Stimulated activated CD8-positive, alpha-beta memory T cell treated with anti-CD3 and anti-CD28 coated beads, Interleukin-4, amount 100 ng/mL, for 24 hours (primary cell): ENCODE results near the gene ACP7.

Experiments
- DNase-seq: peaks from one replicate; pipeline ENCODE4 v3.0.0-alpha.2; 2020; ENCODE audit warnings: low read depth

Gene ACP7

DNA sequence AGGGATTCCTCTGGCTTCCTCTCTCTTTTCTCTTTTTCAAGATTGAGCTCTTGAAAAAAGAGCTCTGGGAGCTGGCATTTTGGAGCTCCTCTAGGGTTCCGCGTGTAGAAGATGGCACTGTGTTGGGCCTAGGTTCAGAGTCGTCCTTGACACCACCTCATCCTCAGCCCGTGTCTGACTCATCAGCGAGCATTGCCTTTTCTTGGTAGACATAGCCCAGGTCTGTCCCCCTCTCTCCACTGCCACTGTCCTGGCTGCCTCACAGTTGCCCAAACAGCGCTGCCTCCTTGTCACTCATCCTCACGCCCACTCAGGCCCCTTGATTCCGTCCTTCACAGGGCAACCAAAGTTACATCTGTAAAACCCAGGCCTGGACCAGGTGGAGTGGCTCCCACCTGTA, 66.1 kb downstream of the ACP7 start:
- no peak for DNase-seq

GRCh38 chr19:39150807-39151600, 66.8 kb downstream of the ACP7 start:
- no peak for DNase-seq

GRCh38 chr19:39152066-39152465, 67.9 kb downstream of the ACP7 start:
- no peak for DNase-seq

DNA sequence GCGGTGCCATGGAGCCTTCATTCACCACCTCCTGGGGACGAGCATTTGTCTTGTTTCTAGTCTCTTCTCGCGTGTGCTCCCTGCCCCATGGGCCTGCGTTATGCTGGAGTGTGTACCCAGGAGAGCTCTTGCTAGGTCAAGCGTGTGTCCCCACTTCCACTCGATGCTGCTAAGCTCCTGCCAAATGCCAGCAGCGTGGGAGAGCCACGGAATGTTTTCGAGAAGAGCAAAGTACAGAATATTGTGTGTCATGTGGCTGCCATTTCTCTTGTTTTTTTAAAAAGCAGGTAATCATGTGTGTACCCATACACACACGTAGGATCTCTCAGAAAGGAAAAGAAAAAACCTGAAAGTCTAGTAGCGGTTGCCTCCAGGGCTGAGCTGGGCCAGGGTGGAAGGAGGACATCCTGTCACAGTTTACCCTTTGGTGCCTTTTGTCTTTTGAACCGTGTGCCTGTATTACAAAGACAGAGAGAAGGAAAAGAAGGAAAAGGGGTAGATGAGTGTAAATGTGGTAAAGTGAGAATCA, 70.0 kb downstream of the ACP7 start:
- no peak for DNase-seq

GRCh38 chr19:39154629-39155100, 70.5 kb downstream of the ACP7 start:
- no peak for DNase-seq

- DNase-seq: no peak
These were observed 71.0 kb downstream of the ACP7 start for GRCh38 chr19:39155114-39155700.

- no peak for DNase-seq
These were observed 71.6 kb downstream of the ACP7 start for GRCh38 chr19:39155741-39156140.

DNA sequence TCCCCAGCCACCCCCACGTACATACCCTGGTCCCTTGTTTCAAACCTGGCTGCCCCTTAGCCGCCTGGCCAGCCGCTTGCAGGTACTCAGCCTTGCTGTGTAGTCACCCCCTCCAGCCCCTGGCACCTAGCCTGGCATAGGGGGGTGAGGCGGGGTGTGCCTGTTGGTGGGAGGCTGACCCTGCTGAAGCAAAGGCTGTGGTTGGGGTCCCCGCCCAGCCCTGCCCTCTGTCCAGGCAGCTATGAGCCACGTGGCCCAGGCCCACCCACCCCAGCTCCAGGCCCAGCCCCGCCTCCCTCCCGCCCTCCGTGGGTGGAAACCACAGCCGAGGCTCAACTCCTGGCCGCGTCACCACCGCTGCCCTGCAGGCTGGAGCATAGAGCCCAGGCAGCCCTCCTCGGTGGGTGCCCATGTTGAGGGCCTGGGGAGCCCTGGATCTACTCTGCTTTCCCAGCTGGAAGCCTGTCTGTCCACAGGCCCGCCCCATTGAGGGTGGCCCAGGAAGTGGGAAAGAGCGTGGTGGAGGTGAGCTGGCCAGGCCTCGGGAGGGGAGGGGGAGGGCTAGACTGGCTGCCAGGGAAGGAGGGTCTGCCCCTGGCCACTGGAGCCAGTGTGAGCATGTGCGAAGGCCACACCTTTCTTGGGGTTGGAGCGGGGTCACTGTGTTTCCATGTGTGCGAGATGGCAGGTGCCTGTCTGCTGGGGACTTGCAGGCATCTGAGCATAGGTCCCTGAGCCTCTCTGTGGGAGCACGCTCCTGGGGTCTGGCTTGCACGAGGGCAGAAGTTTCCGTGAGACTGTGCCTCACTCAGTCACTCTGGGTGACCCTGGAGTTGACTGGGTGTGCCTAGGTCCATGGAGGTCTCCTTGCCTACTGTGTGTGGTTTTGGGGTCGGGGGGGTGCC, 72.4 kb downstream of the ACP7 start:
- no peak for DNase-seq

DNA sequence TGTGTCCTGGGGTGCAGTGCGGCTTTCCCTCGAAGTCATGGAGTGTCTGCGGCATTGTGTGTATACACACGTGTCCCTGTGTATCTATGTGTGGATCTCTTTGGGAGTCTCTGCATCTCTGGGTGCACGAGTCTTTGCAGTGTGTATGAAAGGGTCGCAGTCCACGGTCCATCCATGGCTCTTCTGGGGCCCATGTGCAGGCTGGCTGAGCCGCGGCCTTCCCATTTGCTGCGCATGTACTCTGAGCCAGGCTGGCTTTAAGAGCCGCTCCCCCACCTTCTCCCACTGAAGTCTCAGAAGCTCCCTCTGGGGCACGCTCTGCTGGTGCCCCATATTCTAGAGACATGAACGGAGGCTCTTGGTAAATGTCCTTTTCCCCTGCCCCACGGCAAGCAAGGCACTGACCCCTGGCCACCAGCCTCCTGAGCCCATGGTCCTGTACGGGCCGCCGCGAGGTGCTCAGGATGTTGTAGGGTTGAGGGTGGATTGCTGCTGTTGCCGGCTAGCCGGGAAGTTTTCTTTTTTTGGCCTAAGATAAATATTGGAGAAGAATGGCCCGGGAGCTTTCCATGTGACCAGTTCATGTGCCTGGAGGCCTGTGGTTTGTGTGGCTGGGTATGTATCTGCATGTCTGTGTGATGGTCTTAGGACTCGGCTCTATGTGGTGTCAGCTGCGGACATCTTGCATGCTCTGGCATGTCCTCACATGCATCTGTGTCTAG, 73.3 kb downstream of the ACP7 start:
- DNase-seq: no peak

DNA sequence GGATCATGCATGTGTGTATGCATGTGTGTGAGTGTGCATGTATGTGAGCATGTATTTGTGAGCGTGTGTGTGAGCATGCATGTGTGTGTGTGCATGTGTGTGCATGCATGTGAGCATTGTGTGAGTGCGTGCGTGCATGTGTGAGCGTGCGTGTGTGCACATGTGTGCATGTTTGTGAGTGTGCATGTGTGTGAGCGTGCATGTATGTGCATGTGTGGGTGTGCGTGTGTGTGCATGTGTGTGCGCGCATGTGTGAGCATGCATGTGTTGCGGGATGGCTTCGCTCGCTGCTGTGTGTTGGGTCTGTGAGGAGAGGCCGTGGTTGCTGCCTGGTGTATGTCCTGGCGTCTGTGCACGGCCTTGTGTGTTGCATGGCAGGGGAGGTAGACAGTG, 73.8 kb downstream of the ACP7 start:
- no peak for DNase-seq

GRCh38 chr19:39158646-39159260, 74.6 kb downstream of the ACP7 start:
- no peak for DNase-seq

GRCh38 chr19:39160523-39160861, 76.3 kb downstream of the ACP7 start:
- no peak for DNase-seq
